Activated naive CD4-positive, alpha-beta T cell treated with anti-CD3 and anti-CD28 coated beads, Interleukin-2, amount 10 ng/mL, durations not matched to agents 7 days and 5 days (primary cell): ENCODE measurements around the gene WDR86.
A peak's percentile ranks its signal among the peaks of the same experiment; 100 is the strongest.

Experiments
- CTCF ChIA-PET: fragments of 350-600 bp; sonication (Branson Sonifier 250); formaldehyde crosslinking; loops from one replicate; lab custom pipeline; 2021; ENCODE audit warnings: antibody characterized with exemption; lab: Charles Lee
- DNase-seq: peaks from one replicate; pipeline ENCODE4 v3.0.0-alpha.2; 2020
- H3K27ac Mint-ChIP-seq: one replicate; pipeline ENCODE4 v1.8.0; 2021; ENCODE audit warnings: mild to moderate bottlenecking, moderate library complexity, mixed read lengths
- H3K27me3 Mint-ChIP-seq: one replicate; pipeline ENCODE4 v1.8.0; 2021; ENCODE audit warnings: mild to moderate bottlenecking, mixed read lengths
- H3K36me3 Mint-ChIP-seq: one replicate; pipeline ENCODE4 v1.8.0; 2021; ENCODE audit warnings: mixed read lengths
- H3K4me1 Mint-ChIP-seq: one replicate; pipeline ENCODE4 v1.8.0; 2021; ENCODE audit warnings: mixed read lengths
- H3K4me3 Mint-ChIP-seq: one replicate; pipeline ENCODE4 v1.8.0; 2021; ENCODE audit warnings: mild to moderate bottlenecking, moderate library complexity, mixed read lengths
- H3K9me3 Mint-ChIP-seq: one replicate; pipeline ENCODE4 v1.8.0; 2021; ENCODE audit warnings: mixed read lengths

Gene WDR86

GRCh38 chr7:151415375-151416105, 5.7 kb upstream of the WDR86 start:
- Mint-ChIP-seq H3K27me3 (peaks cover 65% of the 10 kb centered on the region), H3K36me3 (no peaks in the 10 kb centered on the region), H3K4me3 (no peak overlapping the region), H3K4me1 (peaks cover 4% of the 10 kb centered on the region), H3K9me3 (peaks cover 8% of the 10 kb centered on the region), H3K27ac (no peak overlapping the region)
- DNase-seq: no peak
- CTCF ChIA-PET: interaction anchor here (0.9 to 1.2 kb wide), 2 partner anchors 35 to 171 kb away, joined by 3 to 4 read pairs; no protein-coding TSS in a partner anchor

GRCh38 chr7:151413241-151413640, 3.4 kb upstream of the WDR86 start:
- Mint-ChIP-seq H3K4me1 (peaks cover 15% of the 10 kb centered on the region), H3K36me3 (no peaks in the 10 kb centered on the region), H3K4me3 (no peak overlapping the region), H3K27me3 (peaks cover 76% of the 10 kb centered on the region), H3K9me3 (peaks cover 2% of the 10 kb centered on the region), H3K27ac (no peak overlapping the region)
- DNase-seq: no peak
- CTCF ChIA-PET: no interaction called here

- Mint-ChIP-seq H3K4me3 (no peak overlapping the region), H3K4me1 (peaks cover 15% of the 10 kb centered on the region), H3K36me3 (no peaks in the 10 kb centered on the region), H3K9me3 (no peaks in the 10 kb centered on the region), H3K27ac (no peak overlapping the region), H3K27me3 (peaks cover 83% of the 10 kb centered on the region)
- CTCF ChIA-PET: interaction anchor here (2.4 kb wide), 1 partner anchor 36 kb away, joined by 7 read pairs; no protein-coding TSS in a partner anchor
- no peak for DNase-seq
Observed at GRCh38 chr7:151412318-151412717, 2.5 kb upstream of the WDR86 start.

GRCh38 chr7:151411551-151411950, 1.7 kb upstream of the WDR86 start:
- Mint-ChIP-seq H3K27me3 (peaks cover 82% of the 10 kb centered on the region), H3K4me1 (peaks cover 15% of the 10 kb centered on the region), H3K27ac (no peak overlapping the region), H3K4me3 (no peak overlapping the region), H3K9me3 (no peaks in the 10 kb centered on the region), H3K36me3 (no peaks in the 10 kb centered on the region)
- DNase-seq: no peak
- CTCF ChIA-PET: interaction anchor here (2.4 kb wide), 1 partner anchor 37 kb away, joined by 7 read pairs; no protein-coding TSS in a partner anchor

GRCh38 chr7:151410405-151411390, 860 bp upstream of the WDR86 start:
- H3K36me3 Mint-ChIP-seq: no peaks in the 10 kb centered on the region
- H3K27me3 Mint-ChIP-seq: peaks cover 84% of the 10 kb centered on the region
- no peak for DNase-seq
- CTCF ChIA-PET: interaction anchor here (2.4 kb wide), 1 partner anchor 38 kb away, joined by 7 read pairs; no protein-coding TSS in a partner anchor
- no peak overlapping the region for H3K4me3 Mint-ChIP-seq
- H3K4me1 Mint-ChIP-seq: peaks cover 15% of the 10 kb centered on the region
- H3K9me3 Mint-ChIP-seq: no peaks in the 10 kb centered on the region
- no peak overlapping the region for H3K27ac Mint-ChIP-seq

- no peaks in the 10 kb centered on the region for H3K36me3 Mint-ChIP-seq
- peak; percentile 68 for DNase-seq
- H3K9me3 Mint-ChIP-seq: no peaks in the 10 kb centered on the region
- peak overlapping the region; percentile 83 for H3K27ac Mint-ChIP-seq
- peaks cover 89% of the 10 kb centered on the region for H3K27me3 Mint-ChIP-seq
- CTCF ChIA-PET: interaction anchor here (1.0 kb wide), 1 partner anchor 39 kb away, joined by 4 read pairs; no protein-coding TSS in a partner anchor
- H3K4me1 Mint-ChIP-seq: peaks cover 15% of the 10 kb centered on the region
- peak overlapping the region; percentile 37 for H3K4me3 Mint-ChIP-seq
Observed at GRCh38 chr7:151408839-151409666, 785 bp downstream of the WDR86 start.

- H3K4me1 Mint-ChIP-seq: peaks cover 16% of the 10 kb centered on the region
- peaks cover 89% of the 10 kb centered on the region for H3K27me3 Mint-ChIP-seq
- no peak overlapping the region for H3K27ac Mint-ChIP-seq
- no peaks in the 10 kb centered on the region for H3K36me3 Mint-ChIP-seq
- DNase-seq: no peak
- CTCF ChIA-PET: no interaction called here
- H3K4me3 Mint-ChIP-seq: no peak overlapping the region
- H3K9me3 Mint-ChIP-seq: no peaks in the 10 kb centered on the region
Observed at GRCh38 chr7:151408498-151408838, 1.4 kb downstream of the WDR86 start.

GRCh38 chr7:151406886-151407583, 2.8 kb downstream of the WDR86 start:
- H3K27ac Mint-ChIP-seq: no peak overlapping the region
- no peaks in the 10 kb centered on the region for H3K9me3 Mint-ChIP-seq
- CTCF ChIA-PET: no interaction called here
- H3K27me3 Mint-ChIP-seq: peaks cover 84% of the 10 kb centered on the region
- H3K36me3 Mint-ChIP-seq: no peaks in the 10 kb centered on the region
- no peak overlapping the region for H3K4me3 Mint-ChIP-seq
- H3K4me1 Mint-ChIP-seq: peaks cover 17% of the 10 kb centered on the region
- DNase-seq: no peak

GRCh38 chr7:151406051-151406875, 3.6 kb downstream of the WDR86 start:
- no peaks in the 10 kb centered on the region for H3K9me3 Mint-ChIP-seq

GRCh38 chr7:151405588-151405987, 4.2 kb downstream of the WDR86 start:
- Mint-ChIP-seq H3K36me3 (no peaks in the 10 kb centered on the region), H3K27me3 (peaks cover 76% of the 10 kb centered on the region), H3K4me1 (peaks cover 17% of the 10 kb centered on the region), H3K27ac (no peak overlapping the region), H3K9me3 (no peaks in the 10 kb centered on the region), H3K4me3 (no peak overlapping the region)
- CTCF ChIA-PET: no interaction called here
- DNase-seq: no peak

More at GRCh38 chr7:151406051-151406875, 3.6 kb downstream of the WDR86 start:
- CTCF ChIA-PET: no interaction called here
- Mint-ChIP-seq H3K4me3 (no peak overlapping the region), H3K36me3 (no peaks in the 10 kb centered on the region), H3K27me3 (peaks cover 78% of the 10 kb centered on the region), H3K4me1 (peaks cover 17% of the 10 kb centered on the region), H3K27ac (no peak overlapping the region)
- no peak for DNase-seq

- Mint-ChIP-seq H3K36me3 (no peaks in the 10 kb centered on the region), H3K27ac (no peak overlapping the region), H3K4me3 (no peak overlapping the region)
Observed at GRCh38 chr7:151405056-151405455, 4.8 kb downstream of the WDR86 start.

GRCh38 chr7:151404216-151405011, 5.4 kb downstream of the WDR86 start:
- Mint-ChIP-seq H3K4me3 (no peak overlapping the region), H3K27ac (no peak overlapping the region), H3K4me1 (peaks cover 15% of the 10 kb centered on the region), H3K9me3 (no peaks in the 10 kb centered on the region), H3K27me3 (peaks cover 66% of the 10 kb centered on the region), H3K36me3 (no peaks in the 10 kb centered on the region)
- no peak for DNase-seq
- CTCF ChIA-PET: no interaction called here

More at GRCh38 chr7:151405056-151405455, 4.8 kb downstream of the WDR86 start:
- DNase-seq: no peak
- peaks cover 15% of the 10 kb centered on the region for H3K4me1 Mint-ChIP-seq
- H3K27me3 Mint-ChIP-seq: peaks cover 71% of the 10 kb centered on the region
- CTCF ChIA-PET: no interaction called here
- no peaks in the 10 kb centered on the region for H3K9me3 Mint-ChIP-seq
